MG63 (cell line): ENCODE measurements around the gene PVR. TPM values are rescaled to one million over a fixed set of nuclear protein-coding genes. Genes with fewer than 3 reads are reported as not detected.
A peak's percentile ranks its signal among the peaks of the same experiment; 100 is the strongest.
"Not testable (repeated sequence)": the region's sequence is repeated elsewhere in the genome, so short reads cannot be mapped to it uniquely, and the experiment has no call there.

Experiments used
- DNase-seq: peaks from one replicate; pipeline ENCODE4 v3.0.0-alpha.2; 2020
- H3K27me3 ChIP-seq: fragments of 250-450 bp; sonication (Bioruptor Pico); 2 replicates; pipeline ENCODE4 v1.5.1; 2020; ENCODE audit warnings: mild to moderate bottlenecking, moderate library complexity
- H3K36me3 ChIP-seq: fragments of 250-450 bp; sonication (Bioruptor Pico); 2 replicates; pipeline ENCODE4 v1.5.1; 2020; ENCODE audit warnings: mild to moderate bottlenecking, moderate library complexity
- H3K4me3 ChIP-seq: fragments of 250-450 bp; sonication (Bioruptor Pico); 2 replicates; pipeline ENCODE4 v1.5.1; 2020; ENCODE audit warnings: mild to moderate bottlenecking, moderate library complexity
- H3K9me3 ChIP-seq: fragments of 250-450 bp; sonication (Bioruptor Pico); 2 replicates; pipeline ENCODE4 v1.5.1; 2020; ENCODE audit warnings: mild to moderate bottlenecking, moderate library complexity
- total RNA-seq: library from RNA; depleted of rRNA; stranded (reverse); fragments of >200 nt; shearing (Covaris generic); gene quantifications from 2 replicates; pipeline ENCODE4 v1.2.3, GENCODE V29; 2014; ENCODE audit warnings: low replicate concordance

Gene PVR
- total RNA-seq, 1 experiment from 2014 or later, result 141 TPM

GRCh38 chr19:44613295-44614178 lies 30.2 kb upstream of the PVR start, which contains the start of gene IGSF23:
Gene IGSF23 (plus strand): TSS chr19:44613563. CDS start chr19:44613646, 83 bp downstream.
- no peak for DNase-seq
- Histone ChIP-seq H3K36me3 (0 out of 2 replicates have a peak, but pooled peaks cover 4% of the 10 kb centered on the region), H3K4me3 (no peak within 1 kb of the TSS), H3K9me3 (no peaks in the 10 kb centered on the region), H3K27me3 (no peaks in the 10 kb centered on the region)

GRCh38 chr19:44614313-44614712 lies 29.4 kb upstream of the PVR start:
- Histone ChIP-seq H3K27me3 (no peaks in the 10 kb centered on the region), H3K36me3 (0 out of 2 replicates have a peak, but pooled peaks cover 4% of the 10 kb centered on the region), H3K9me3 (no peaks in the 10 kb centered on the region; the same call in 1 of the 2 replicates), H3K4me3 (no peak overlapping the region)
- no peak for DNase-seq

GRCh38 chr19:44615863-44616247 lies 27.9 kb upstream of the PVR start:
- DNase-seq, result no peak
- H3K36me3 ChIP-seq, result 0 out of 2 replicates have a peak, but pooled peaks cover 4% of the 10 kb centered on the region
- H3K4me3 ChIP-seq, result no peak overlapping the region
- no peaks in the 10 kb centered on the region for H3K27me3 ChIP-seq
- no peaks in the 10 kb centered on the region; the same call in 1 of the 2 replicates for H3K9me3 ChIP-seq

GRCh38 chr19:44617110-44617880 lies 26.4 kb upstream of the PVR start:
- no peaks in the 10 kb centered on the region; the same call in 1 of the 2 replicates for H3K9me3 ChIP-seq
- no peak for DNase-seq
- H3K36me3 ChIP-seq, result 0 out of 2 replicates have a peak, but pooled peaks cover 4% of the 10 kb centered on the region
- H3K27me3 ChIP-seq, result no peaks in the 10 kb centered on the region
- H3K4me3 ChIP-seq, result no peak overlapping the region

- no peaks in the 10 kb centered on the region for H3K27me3 ChIP-seq
- H3K9me3 ChIP-seq, result no peaks in the 10 kb centered on the region; the same call in 1 of the 2 replicates
- H3K36me3 ChIP-seq, result peaks cover 11% of the 10 kb centered on the region
- DNase-seq, result no peak
- no peak overlapping the region for H3K4me3 ChIP-seq
Observed at GRCh38 chr19:44618640-44619357, 24.9 kb upstream of the PVR start.

GRCh38 chr19:44620667-44621066 lies 23.0 kb upstream of the PVR start:
- Histone ChIP-seq H3K4me3 (no peak overlapping the region), H3K9me3 (peaks cover 6% of the 10 kb centered on the region), H3K27me3 (no peaks in the 10 kb centered on the region), H3K36me3 (peaks cover 27% of the 10 kb centered on the region)
- DNase-seq, result no peak

- DNase-seq, result no peak
- H3K27me3 ChIP-seq, result no peaks in the 10 kb centered on the region
- peaks cover 30% of the 10 kb centered on the region for H3K36me3 ChIP-seq
- H3K9me3 ChIP-seq, result peaks cover 7% of the 10 kb centered on the region
- no peak overlapping the region for H3K4me3 ChIP-seq
Observed at GRCh38 chr19:44621367-44621766, 22.3 kb upstream of the PVR start.

GRCh38 chr19:44623080-44623479 lies 20.6 kb upstream of the PVR start:
- Histone ChIP-seq H3K36me3 (peaks cover 45% of the 10 kb centered on the region), H3K4me3 (no peak overlapping the region), H3K9me3 (peaks cover 10% of the 10 kb centered on the region), H3K27me3 (no peaks in the 10 kb centered on the region)
- DNase-seq, result no peak

- no peaks in the 10 kb centered on the region for H3K27me3 ChIP-seq
- no peak overlapping the region for H3K4me3 ChIP-seq
- H3K9me3 ChIP-seq, result peaks cover 10% of the 10 kb centered on the region
- H3K36me3 ChIP-seq, result peaks cover 50% of the 10 kb centered on the region
- DNase-seq, result no peak
Observed at GRCh38 chr19:44623626-44624025, 20.1 kb upstream of the PVR start.

- H3K27me3 ChIP-seq, result no peaks in the 10 kb centered on the region
- no peak overlapping the region for H3K4me3 ChIP-seq
- H3K36me3 ChIP-seq, result peaks cover 61% of the 10 kb centered on the region
- DNase-seq, result no peak
- peaks cover 10% of the 10 kb centered on the region for H3K9me3 ChIP-seq
Observed at GRCh38 chr19:44624840-44625354, 18.8 kb upstream of the PVR start.

GRCh38 chr19:44625637-44626036 lies 18.1 kb upstream of the PVR start:
- not testable (repeated sequence) for H3K9me3 ChIP-seq, H3K27me3 ChIP-seq, H3K4me3 ChIP-seq
- DNase-seq, result peak; percentile 35
- H3K36me3 ChIP-seq, result peaks cover 66% of the 10 kb centered on the region

GRCh38 chr19:44626048-44626624 lies 17.6 kb upstream of the PVR start:
- Histone ChIP-seq H3K27me3 (no peaks in the 10 kb centered on the region), H3K4me3 (no peak overlapping the region), H3K9me3 (peaks cover 10% of the 10 kb centered on the region), H3K36me3 (peaks cover 68% of the 10 kb centered on the region)
- peak; percentile 94 for DNase-seq

- H3K36me3 ChIP-seq, result peaks cover 75% of the 10 kb centered on the region
- peaks cover 10% of the 10 kb centered on the region for H3K9me3 ChIP-seq
- no peaks in the 10 kb centered on the region for H3K27me3 ChIP-seq
- H3K4me3 ChIP-seq, result no peak overlapping the region
- no peak for DNase-seq
Observed at GRCh38 chr19:44627631-44628030, 16.1 kb upstream of the PVR start.

GRCh38 chr19:44628793-44629192 lies 14.9 kb upstream of the PVR start:
- Histone ChIP-seq H3K27me3 (no peaks in the 10 kb centered on the region), H3K9me3 (peaks cover 10% of the 10 kb centered on the region), H3K4me3 (no peak overlapping the region), H3K36me3 (peaks cover 68% of the 10 kb centered on the region)
- no peak for DNase-seq

GRCh38 chr19:44631611-44632010 lies 12.1 kb upstream of the PVR start:
- peaks cover 47% of the 10 kb centered on the region for H3K36me3 ChIP-seq
- H3K4me3 ChIP-seq, H3K27me3 ChIP-seq, DNase-seq, H3K9me3 ChIP-seq: not testable (repeated sequence)

GRCh38 chr19:44634058-44634457 lies 9.7 kb upstream of the PVR start:
- not testable (repeated sequence) for DNase-seq, H3K27me3 ChIP-seq

More at GRCh38 chr19:44634058-44634457, 9.7 kb upstream of the PVR start:
- H3K9me3 ChIP-seq, H3K4me3 ChIP-seq: not testable (repeated sequence)
- peaks cover 29% of the 10 kb centered on the region for H3K36me3 ChIP-seq
